Measurements from ENCODE around the gene HPCAL1.
"Not testable (repeated sequence)": the region's sequence is repeated elsewhere in the genome, so short reads cannot be mapped to it uniquely, and the experiment has no call there.

Gene HPCAL1

GRCh38 chr2:10430886-10431622 is 128.3 kb downstream of the HPCAL1 start:
- no peak for DNase-seq

GRCh38 chr2:10431797-10432196 is 129.1 kb downstream of the HPCAL1 start:
- no peak for DNase-seq

GRCh38 chr2:10432311-10433181 is 129.8 kb downstream of the HPCAL1 start:
- DNase-seq: no peak

- no peak for DNase-seq
Measured at GRCh38 chr2:10433264-10433946, 130.7 kb downstream of the HPCAL1 start.

- DNase-seq: no peak
Measured at GRCh38 chr2:10433947-10434885, 131.5 kb downstream of the HPCAL1 start.

- peak; percentile 58 for DNase-seq
Measured at GRCh38 chr2:10434886-10435819, 132.4 kb downstream of the HPCAL1 start.

- no peak for DNase-seq
Measured at GRCh38 chr2:10435820-10436204, 133.1 kb downstream of the HPCAL1 start.

GRCh38 chr2:10436583-10437110 is 133.9 kb downstream of the HPCAL1 start:
- no peak for DNase-seq

GRCh38 chr2:10437806-10438205 is 135.1 kb downstream of the HPCAL1 start:
- DNase-seq: no peak

- DNase-seq: no peak
Measured at GRCh38 chr2:10438688-10439087, 136.0 kb downstream of the HPCAL1 start.

GRCh38 chr2:10439185-10439879 is 136.6 kb downstream of the HPCAL1 start:
- no peak for DNase-seq

GRCh38 chr2:10439971-10440370 is 137.3 kb downstream of the HPCAL1 start:
- DNase-seq: no peak

- no peak for DNase-seq
Measured at GRCh38 chr2:10440736-10441135, 138.0 kb downstream of the HPCAL1 start.

- DNase-seq: no peak
Measured at GRCh38 chr2:10441948-10442347, 139.2 kb downstream of the HPCAL1 start.

- DNase-seq: not testable (repeated sequence)
Measured at GRCh38 chr2:10442469-10443126, 139.9 kb downstream of the HPCAL1 start.

- no peak for DNase-seq
Measured at GRCh38 chr2:10444463-10444862, 141.8 kb downstream of the HPCAL1 start.

GRCh38 chr2:10446631-10447030 is 143.9 kb downstream of the HPCAL1 start:
- DNase-seq: no peak

GRCh38 chr2:10447300-10447894 is 144.7 kb downstream of the HPCAL1 start:
- peak; percentile 51 for DNase-seq

- peak; percentile 88 for DNase-seq
Measured at GRCh38 chr2:10447895-10448575, 145.3 kb downstream of the HPCAL1 start, which contains the start of gene ODC1. Gene ODC1 (minus strand): TSS chr2:10448327. CDS start chr2:10445032, 3,295 bp downstream.

All from NCI-H1092 treated with DMSO at 0.1 percent for 48 hours (cell line).